Dedifferentiated amniotic fluid mesenchymal stem cell (primary cell): Measurements from ENCODE around the gene ZNF670.

ENCODE experiments used
- DNase-seq: peaks from one replicate; pipeline ENCODE4 v3.0.0-alpha.2; 2016; ENCODE audit errors: extremely low spot score

The ZNF670 gene

GRCh38 chr1:247103859-247104591 lies 25.4 kb upstream of the ZNF670 start, which contains the start of gene ZNF669:
TSS of gene ZNF669 (minus strand) at chr1:247104356. CDS start at chr1:247104199, 157 bp downstream.
- peak; percentile 96 for DNase-seq

GRCh38 chr1:247102381-247102780 lies 23.8 kb upstream of the ZNF670 start:
- DNase-seq: no peak

GRCh38 chr1:247100676-247101279 lies 22.2 kb upstream of the ZNF670 start:
- no peak for DNase-seq

DNA sequence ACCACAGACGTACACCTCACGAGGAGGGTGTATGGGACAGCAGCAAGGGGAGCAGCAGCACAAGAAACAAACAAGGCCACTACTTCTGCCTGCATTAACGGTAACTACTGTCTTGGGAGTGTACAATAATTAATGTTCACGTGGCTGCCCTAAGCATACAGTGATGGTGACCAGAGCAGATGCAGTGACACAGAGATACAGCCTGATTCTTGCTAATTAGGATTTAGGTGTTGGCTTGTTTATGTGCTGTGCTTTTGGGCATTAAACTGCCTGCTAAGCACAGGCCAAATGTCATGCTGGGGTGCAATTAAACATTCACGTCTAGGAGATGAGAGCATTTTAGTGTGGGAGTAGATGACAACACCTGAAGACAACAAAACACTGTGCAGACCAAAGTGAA lies 18.3 kb upstream of the ZNF670 start:
- DNase-seq: no peak

DNA sequence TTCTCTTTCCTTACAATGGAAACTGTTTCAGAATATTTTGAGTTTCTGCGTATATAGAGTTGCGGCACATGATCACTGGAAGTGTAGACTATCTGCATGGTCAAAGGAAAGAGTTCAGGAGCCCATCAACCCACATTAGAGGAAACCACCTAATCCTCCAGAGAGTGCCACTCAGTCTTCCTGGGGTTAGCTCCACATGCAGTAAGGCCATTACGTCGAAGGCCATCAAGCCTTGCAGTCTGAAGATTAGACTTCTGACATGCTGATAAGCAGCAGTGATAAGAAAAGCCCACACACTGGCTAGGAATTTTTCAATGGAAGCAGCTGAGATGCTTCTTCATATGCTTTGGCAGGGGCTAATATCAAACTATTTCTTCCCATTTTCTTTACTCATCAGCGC lies 17.9 kb upstream of the ZNF670 start:
- DNase-seq: no peak

GRCh38 chr1:247096112-247096511 lies 17.5 kb upstream of the ZNF670 start:
- no peak for DNase-seq

DNA sequence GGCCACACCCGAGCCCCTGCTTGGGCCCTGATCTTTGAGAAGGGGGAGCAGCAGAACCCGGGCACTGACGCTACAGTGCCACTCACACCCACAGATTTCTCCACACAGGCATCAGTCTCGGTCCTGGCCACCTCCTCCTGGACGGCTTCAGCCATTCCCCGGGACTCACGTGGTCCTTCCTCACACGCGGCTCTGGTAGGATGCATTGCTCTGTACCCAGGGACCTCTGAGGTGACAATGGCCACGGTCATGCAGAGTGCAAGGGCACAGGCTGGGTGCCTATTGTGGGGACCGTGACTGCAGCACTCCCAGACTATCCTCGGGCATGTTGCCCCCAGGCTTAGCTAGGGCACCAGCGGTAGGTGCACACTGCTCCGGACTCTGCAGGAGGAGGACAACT lies 11.8 kb upstream of the ZNF670 start:
- no peak for DNase-seq

GRCh38 chr1:247089616-247090375 lies 11.2 kb upstream of the ZNF670 start:
- no peak for DNase-seq

GRCh38 chr1:247088967-247089366 lies 10.4 kb upstream of the ZNF670 start:
- DNase-seq: no peak

DNA sequence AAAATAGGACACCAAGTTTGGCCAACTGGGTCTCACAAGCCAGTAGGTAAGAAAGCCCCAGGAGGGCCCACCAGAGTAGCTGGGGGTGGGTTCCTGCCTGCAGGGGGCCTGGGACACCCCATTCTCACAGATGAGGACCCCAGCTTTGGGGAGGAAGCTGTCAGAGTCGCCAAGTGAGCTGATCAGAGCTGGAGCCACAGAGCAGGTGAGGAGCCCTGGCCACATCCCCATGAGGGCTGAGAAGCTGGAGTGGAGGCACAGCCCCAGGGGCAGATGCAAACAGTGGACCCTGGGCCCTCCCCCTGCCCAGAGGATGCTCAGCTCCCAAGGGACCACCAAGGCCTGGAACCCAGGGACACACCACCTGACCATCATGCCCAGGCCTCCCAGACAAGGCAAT lies 8.6 kb upstream of the ZNF670 start:
- DNase-seq: no peak

GRCh38 chr1:247085310-247085709 lies 6.7 kb upstream of the ZNF670 start:
- no peak for DNase-seq

DNA sequence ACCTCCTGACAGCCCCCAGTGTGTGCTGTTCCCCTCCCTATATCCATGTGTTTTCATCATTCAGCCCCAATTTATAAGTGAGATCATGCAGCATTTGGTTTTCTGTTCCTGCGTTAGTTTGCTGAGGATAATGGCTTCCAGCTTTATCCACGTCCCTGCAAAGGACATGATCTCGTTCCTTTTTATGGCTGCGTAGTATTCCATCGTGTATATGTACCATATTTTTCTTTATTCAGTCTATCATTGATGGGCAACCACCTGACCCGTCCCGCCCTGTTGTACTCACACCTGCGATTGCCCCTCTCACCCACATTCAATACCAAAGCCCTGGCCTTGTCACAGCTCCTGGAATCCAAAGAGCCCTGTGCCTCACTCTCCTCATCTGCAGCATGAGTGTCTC lies 6.2 kb upstream of the ZNF670 start:
- DNase-seq: no peak

- no peak for DNase-seq
Measured at GRCh38 chr1:247079141-247079874, 697 bp upstream of the ZNF670 start.

- DNase-seq: no peak
Measured at GRCh38 chr1:247077876-247078257, 744 bp downstream of the ZNF670 start.

GRCh38 chr1:247077213-247077612 lies 1.4 kb downstream of the ZNF670 start:
- no peak for DNase-seq

- DNase-seq: no peak
Measured at GRCh38 chr1:247070645-247071044, 8.0 kb downstream of the ZNF670 start.

GRCh38 chr1:247064304-247064703 lies 14.3 kb downstream of the ZNF670 start:
- no peak for DNase-seq

DNA sequence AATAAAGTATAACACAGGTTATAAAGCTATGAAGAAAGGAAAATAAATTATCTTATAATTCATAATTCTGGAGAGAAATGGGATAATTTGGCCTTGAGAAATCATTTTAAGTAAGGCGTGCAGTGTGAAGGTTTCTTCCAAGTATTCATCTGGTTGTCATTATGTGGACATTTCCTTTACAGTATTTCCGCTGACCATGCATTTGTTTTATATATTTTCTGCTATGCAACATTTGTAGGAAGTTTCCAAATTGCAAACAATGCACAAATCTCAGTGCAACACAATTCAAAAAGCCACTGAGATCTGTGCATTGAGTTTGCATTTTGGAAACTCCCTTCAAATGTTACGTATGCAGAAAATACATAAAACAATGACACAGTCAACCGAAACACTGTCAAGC lies 17.8 kb downstream of the ZNF670 start:
- no peak for DNase-seq

DNA sequence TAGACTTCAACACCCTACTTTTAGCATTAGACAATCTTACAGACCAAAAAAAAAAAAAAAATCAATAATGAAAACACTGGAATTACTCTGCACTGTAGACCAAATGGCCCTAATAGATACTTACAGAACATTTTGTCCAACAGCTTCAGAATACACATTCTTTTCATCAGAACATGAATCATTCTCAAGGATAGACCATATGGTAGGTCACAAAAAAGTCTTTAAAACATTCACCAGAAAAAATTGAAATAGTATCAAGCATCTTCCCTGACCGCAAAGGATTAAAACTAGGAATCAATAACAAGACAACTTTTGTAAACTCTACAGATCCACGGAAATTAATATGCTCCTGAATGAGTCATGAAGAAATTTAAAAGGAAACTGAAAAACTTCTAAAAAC lies 22.5 kb downstream of the ZNF670 start:
- DNase-seq: no peak

- no peak for DNase-seq
Measured at GRCh38 chr1:247054992-247055415, 23.6 kb downstream of the ZNF670 start.

DNA sequence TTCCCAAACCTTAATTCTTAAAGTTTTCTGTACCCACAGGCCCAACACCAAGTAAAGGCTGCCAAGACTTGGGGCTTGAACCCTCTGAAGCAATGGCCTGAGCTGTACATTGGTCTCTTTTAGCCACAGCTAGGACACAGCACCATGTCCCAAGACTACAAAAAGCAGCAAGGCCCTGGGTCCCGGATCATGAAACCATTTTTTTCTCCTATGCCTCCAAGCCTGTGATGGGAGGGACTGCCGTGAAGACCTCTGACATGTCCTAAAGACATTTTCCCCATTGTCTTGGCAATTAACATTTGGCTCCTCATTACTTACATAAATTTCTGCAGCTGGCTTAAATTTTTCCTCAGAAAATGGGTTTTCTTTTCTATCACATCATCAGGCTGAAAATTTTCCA lies 30.9 kb downstream of the ZNF670 start:
- no peak for DNase-seq

DNA sequence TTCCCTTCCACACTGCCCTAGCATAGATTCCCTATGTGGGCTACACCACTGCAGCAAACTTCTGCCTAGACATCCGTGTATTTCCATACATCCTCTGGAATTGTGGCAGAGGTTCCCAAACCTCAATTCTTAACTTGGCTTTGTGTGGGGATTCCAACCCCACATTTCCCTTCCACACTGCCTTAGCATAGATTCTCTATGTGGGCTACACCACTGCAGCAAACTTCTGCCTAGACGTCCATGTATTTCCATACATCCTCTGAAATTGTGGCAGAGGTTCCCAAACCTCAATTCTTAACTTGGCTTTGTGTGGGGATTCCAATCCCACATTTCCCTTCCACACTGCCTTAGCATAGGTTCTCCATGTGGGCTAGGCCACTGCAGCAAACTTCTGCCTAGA lies 31.4 kb downstream of the ZNF670 start:
- DNase-seq: no peak
